Right lobe of liver (tissue), 6 donors: ENCODE data around the gene SPACA4. TPM values are rescaled to one million over a fixed set of nuclear protein-coding genes. Genes with fewer than 3 reads are reported as not detected.
A peak's percentile ranks its signal among the peaks of the same experiment; 100 is the strongest.

ENCODE experiments used
- ATAC-seq, 4 donors: fragments of 200-7000 bp; cut with Tn5 transposase; one replicate each; pipeline ENCODE4 v1.9.1; 2020; ENCODE audit warnings: mild to moderate bottlenecking in 4 of 4, moderate library complexity in 4 of 4
- DNase-seq, 3 donors: peaks; one replicate each; pipeline ENCODE4 v3.0.0-alpha.2; 2020
- H3K27ac ChIP-seq, 3 donors: fragments of 200-600 bp; one replicate each; pipeline ENCODE4 v1.8.0; 2022
- H3K27me3 ChIP-seq, 2 donors: fragments of 200-600 bp; one replicate each; pipeline ENCODE4 v1.8.0; 2022
- H3K36me3 ChIP-seq, 4 donors: fragments of 200-600 bp; sonication (generic) in 1 of 4; one replicate each; pipeline versions ENCODE4 v1.5.1 to v1.8.0; 2017 to 2022; ENCODE audit warnings: control low read depth in 1 of 4
- H3K4me1 ChIP-seq, 4 donors: fragments of 200-600 bp; sonication (generic) in 1 of 4; one replicate each; pipeline versions ENCODE4 v1.5.1 to v1.8.0; 2017 to 2022; ENCODE audit warnings: control low read depth in 1 of 4
- H3K4me3 ChIP-seq, 3 donors: fragments of 200-600 bp; one replicate each; pipeline ENCODE4 v1.8.0; 2022
- H3K9me3 ChIP-seq, 4 donors: fragments of 200-600 bp; sonication (generic) in 1 of 4; one replicate each; pipeline versions ENCODE4 v1.5.1 to v1.8.0; 2017 to 2022; ENCODE audit warnings: control low read depth in 1 of 4
- POLR2A ChIP-seq: fragments of 450-650 bp; IDR thresholded peaks from one replicate; pipeline ENCODE4 v1.6.1; 2017; ENCODE audit warnings: antibody characterized with exemption, mild to moderate bottlenecking
- WGBS: methylation state at CpG from one replicate; pipeline ENCODE4 v1.1.6; 2018; ENCODE audit warnings: low coverage, low lambda C conversion rate; ENCODE audit not compliant: insufficient coverage; ENCODE audit errors: missing lambda C conversion rate; 5-methylcytosine and 5-hydroxymethylcytosine counted together
- intact Hi-C, 2 donors: fragments of 100-400 bp; cut with DNase I; formaldehyde crosslinking; loops; one replicate each; pipeline versions ENCODE4 v1.11.2 to v1.14.1; 2022
- total RNA-seq, 6 experiments: library from RNA; depleted of rRNA in 2 of 6; stranded (reverse); fragments of >200 nt in 2 of 6; fragmentation: NEBNext Ultra II Directional in 3 of 6; extraction: Animal tissue kit (Norgen Biotek cat#: 25700) in 3 of 6; gene quantifications; one replicate each; pipeline versions ENCODE4 v1.1.0 to v1.2.4, GENCODE V29; 2016 to 2023
- TF ChIP-seq, protein P1 (sequence below), 4 donors: fragments of 200-600 bp in 3 of 4; fragments of 450-650 bp in 1 of 4; IDR thresholded peaks; one replicate each; pipeline versions ENCODE4 v1.5.1 to v1.8.0; 2016 to 2022; ENCODE audit warnings: antibody characterized with exemption in 4 of 4, mild to moderate bottlenecking in 2 of 4
- donor health status: DM: no; HTN: yes; CAD: no.
- donor health status: DM: no; HTN: no; CAD: no.
- donor health status: DM: no; HTN: no; CAD: no.
- donor health status: DM: no; HTN: yes; CAD: no.
- donor health status: DM: no; HTN: yes; CAD: no.

Gene SPACA4
- total RNA-seq, 6 experiments from 2014 or later, result not detected

DNA sequence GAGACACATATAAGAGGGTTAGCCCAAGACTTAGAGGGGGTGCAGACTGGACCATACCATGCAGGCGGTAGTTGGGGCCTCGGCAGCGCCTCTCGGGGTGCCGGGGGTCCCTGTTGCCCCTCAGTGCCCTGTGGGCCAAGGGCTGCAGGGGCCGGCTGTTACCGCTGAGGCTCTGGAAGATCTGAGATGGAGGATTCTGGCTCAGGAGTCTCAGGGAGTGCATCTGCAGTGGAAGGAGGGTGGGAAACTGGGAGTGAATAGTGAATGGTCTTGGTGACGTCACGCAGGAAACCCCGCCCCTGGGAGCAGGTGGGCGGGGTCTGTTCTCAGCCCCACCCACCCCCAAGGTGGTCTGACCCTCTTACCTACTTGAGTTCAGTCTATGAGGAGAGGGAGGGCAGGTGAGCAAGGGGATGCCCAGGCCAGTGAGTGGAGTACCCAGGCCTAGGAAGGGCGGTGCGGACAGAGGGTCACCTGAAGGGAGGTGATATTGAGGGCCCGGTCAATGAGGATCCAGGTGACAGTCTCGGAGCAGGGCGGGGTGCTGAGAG, 32.4 kb downstream of the SPACA4 start:
- ATAC-seq (no peak), DNase-seq (peak in 2 of 3 donors; percentile 39 to 57)
- no peak overlapping the region for H3K4me3 ChIP-seq
- H3K27me3 ChIP-seq, result no peaks in the 10 kb centered on the region
- 65% methylated on average over 11 of the region's 16 CpGs for WGBS
- H3K36me3 ChIP-seq, result no peaks in the 10 kb centered on the region
- intact Hi-C loops, result no loop called here
- no peak for TF ChIP-seq POLR2A
- TF ChIP-seq, protein P1, sequence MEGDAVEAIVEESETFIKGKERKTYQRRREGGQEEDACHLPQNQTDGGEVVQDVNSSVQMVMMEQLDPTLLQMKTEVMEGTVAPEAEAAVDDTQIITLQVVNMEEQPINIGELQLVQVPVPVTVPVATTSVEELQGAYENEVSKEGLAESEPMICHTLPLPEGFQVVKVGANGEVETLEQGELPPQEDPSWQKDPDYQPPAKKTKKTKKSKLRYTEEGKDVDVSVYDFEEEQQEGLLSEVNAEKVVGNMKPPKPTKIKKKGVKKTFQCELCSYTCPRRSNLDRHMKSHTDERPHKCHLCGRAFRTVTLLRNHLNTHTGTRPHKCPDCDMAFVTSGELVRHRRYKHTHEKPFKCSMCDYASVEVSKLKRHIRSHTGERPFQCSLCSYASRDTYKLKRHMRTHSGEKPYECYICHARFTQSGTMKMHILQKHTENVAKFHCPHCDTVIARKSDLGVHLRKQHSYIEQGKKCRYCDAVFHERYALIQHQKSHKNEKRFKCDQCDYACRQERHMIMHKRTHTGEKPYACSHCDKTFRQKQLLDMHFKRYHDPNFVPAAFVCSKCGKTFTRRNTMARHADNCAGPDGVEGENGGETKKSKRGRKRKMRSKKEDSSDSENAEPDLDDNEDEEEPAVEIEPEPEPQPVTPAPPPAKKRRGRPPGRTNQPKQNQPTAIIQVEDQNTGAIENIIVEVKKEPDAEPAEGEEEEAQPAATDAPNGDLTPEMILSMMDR (IDR thresholded peaks at IDR 0.05), result no peak
- H3K4me1 ChIP-seq, result peaks cover 0 to 19% (median 7%) of the 10 kb centered on the region in 4 donors
- H3K9me3 ChIP-seq, result no peaks in the 10 kb centered on the region
- H3K27ac ChIP-seq, result peak overlapping the region in 1 of 3 donors; percentile 88

DNA sequence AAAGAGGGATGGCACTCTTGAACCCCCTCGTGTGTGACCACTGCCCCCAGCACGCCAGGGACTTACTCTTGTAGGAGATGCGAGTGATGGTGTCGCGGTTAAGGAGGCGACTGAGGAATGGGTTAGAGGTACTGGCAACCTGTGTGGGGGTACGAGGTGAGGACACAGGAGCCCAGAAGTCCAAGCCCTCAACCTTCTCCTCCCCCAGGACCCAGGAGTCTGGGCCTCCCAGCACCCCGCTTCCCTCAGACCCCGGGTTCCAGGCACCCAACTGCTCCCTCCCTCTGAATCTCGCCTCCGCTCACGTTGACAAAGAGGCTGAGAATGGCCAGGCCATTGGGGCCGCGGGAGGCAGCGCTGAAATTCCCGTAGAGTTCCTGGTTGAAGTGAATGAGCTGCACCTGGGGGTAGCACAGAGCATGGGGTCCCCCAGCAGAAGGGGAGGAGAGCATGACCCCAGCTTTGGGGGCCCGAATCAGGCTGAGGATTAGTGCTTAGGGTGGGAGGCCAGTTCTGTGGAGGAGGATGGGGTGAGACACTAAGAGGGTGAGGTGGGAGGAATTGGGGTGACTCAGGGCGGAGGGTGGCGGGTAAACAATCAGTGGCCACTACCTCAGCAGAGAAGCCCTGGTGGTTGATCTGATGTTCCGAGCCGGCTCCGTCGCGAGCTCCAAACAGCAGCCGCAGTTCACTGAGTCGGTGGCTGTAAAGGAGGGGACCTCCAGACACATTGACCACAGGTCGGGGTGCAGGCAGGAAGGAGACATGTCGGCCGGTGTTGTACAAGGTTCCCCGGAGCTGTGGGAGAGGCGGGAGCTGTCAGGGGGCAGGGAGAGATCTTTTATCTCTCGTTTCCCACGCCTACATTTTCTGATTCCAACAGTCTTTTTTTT, 33.2 kb downstream of the SPACA4 start:
- DNase-seq (no peak), ATAC-seq (no peak)
- Histone ChIP-seq H3K4me3 (no peak overlapping the region), H3K9me3 (no peaks in the 10 kb centered on the region), H3K27me3 (no peaks in the 10 kb centered on the region), H3K27ac (no peak overlapping the region), H3K36me3 (no peaks in the 10 kb centered on the region), H3K4me1 (peaks cover 0 to 12% (median 4%) of the 10 kb centered on the region in 4 donors)
- TF ChIP-seq POLR2A, result no peak
- TF ChIP-seq, protein P1 (IDR thresholded peaks at IDR 0.05), result no peak
- intact Hi-C loops, result no loop called here
- WGBS, result 57% methylated on average over 11 of the region's 33 CpGs

DNA sequence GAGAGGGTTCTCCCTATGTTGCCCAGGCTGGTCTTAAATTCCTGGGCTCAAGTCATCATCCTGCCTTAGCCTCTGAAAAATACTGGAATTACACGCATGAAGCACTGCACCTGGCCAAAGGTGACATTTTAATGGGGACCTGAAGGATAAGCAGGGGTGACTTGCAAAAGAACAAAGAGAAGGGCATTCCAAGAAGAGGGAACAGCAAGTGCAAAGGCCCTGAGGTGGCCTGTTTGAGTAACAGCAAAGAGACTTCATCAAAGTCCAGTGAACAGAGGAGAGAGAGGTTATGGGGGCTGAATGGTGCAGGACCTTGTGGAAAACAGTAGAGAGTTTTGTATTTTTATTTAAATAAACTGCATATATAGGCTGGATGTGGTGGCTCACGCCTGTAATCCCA, 35.3 kb downstream of the SPACA4 start:
- no peak for ATAC-seq
- no peak for TF ChIP-seq POLR2A
- TF ChIP-seq, protein P1 (IDR thresholded peaks at IDR 0.05), result no peak

DNA sequence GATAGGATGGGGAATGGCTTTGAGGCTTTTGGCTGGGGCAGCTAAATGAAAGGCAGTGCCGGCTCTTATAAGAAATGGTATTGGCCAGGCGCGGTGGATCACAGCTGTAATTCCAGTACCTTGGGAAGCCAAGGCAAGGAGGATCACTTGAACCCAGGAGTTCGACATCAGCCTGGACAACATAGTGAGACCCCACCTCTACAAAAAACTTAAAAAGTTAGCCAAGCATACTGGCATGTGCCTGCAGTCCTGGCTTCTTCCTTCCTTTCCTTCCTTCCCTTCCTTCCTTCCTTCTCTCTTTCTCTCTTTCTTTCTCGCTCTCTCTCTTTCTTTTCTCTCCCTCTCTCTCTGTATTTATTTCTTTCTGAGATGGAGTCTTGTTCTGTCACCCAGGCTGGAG, 36.3 kb downstream of the SPACA4 start:
- Histone ChIP-seq H3K9me3 (no peaks in the 10 kb centered on the region), H3K36me3 (no peaks in the 10 kb centered on the region), H3K27ac (no peak overlapping the region), H3K4me3 (no peak overlapping the region), H3K4me1 (peaks cover 0 to 7% (median 3%) of the 10 kb centered on the region in 4 donors), H3K27me3 (no peaks in the 10 kb centered on the region)
- no peak for ATAC-seq
- TF ChIP-seq, protein P1 (IDR thresholded peaks at IDR 0.05), result no peak
- no peak for TF ChIP-seq POLR2A
- intact Hi-C loops, result no loop called here
- DNase-seq, result no peak
- WGBS, result 76% methylated on average over 5 of the region's 5 CpGs

More for the DNA sequence above, 35.3 kb downstream of the SPACA4 start:
- WGBS, result 83% methylated on average over 2 of the region's 2 CpGs
- intact Hi-C loops, result no loop called here
- no peaks in the 10 kb centered on the region for H3K36me3 ChIP-seq
- H3K27me3 ChIP-seq, result no peaks in the 10 kb centered on the region
- H3K9me3 ChIP-seq, result no peaks in the 10 kb centered on the region
- peaks cover 0 to 7% (median 3%) of the 10 kb centered on the region in 4 donors for H3K4me1 ChIP-seq
- no peak for DNase-seq
- H3K4me3 ChIP-seq, result no peak overlapping the region
- H3K27ac ChIP-seq, result no peak overlapping the region
